Left lung (tissue), 10 donors: Measurements from ENCODE around the gene RERG. TPM values are rescaled to one million over a fixed set of nuclear protein-coding genes. Genes with fewer than 3 reads are reported as not detected.
A peak's percentile ranks its signal among the peaks of the same experiment; 100 is the strongest.

Experiments used
- ATAC-seq: fragments of 200-7000 bp; cut with Tn5 transposase; one replicate; pipeline ENCODE4 v1.9.1; 2020; ENCODE audit warnings: moderate library complexity
- DNase-seq, 4 donors: peaks; one replicate each; pipeline ENCODE4 v3.0.0-alpha.2; 2013 to 2020
- H3K27ac ChIP-seq, 2 donors: fragments of 200-600 bp; sonication (generic) in 1 of 2; one replicate each; pipeline versions ENCODE4 v1.5.0 to v1.8.0; 2020 to 2021
- H3K27me3 ChIP-seq, 2 donors: fragments of 200-600 bp; sonication (generic) in 1 of 2; one replicate each; pipeline versions ENCODE4 v1.5.0 to v1.8.0; 2020 to 2021
- H3K36me3 ChIP-seq, 2 donors: fragments of 200-600 bp; sonication (generic) in 1 of 2; one replicate each; pipeline versions ENCODE4 v1.5.0 to v1.8.0; 2020 to 2021
- H3K4me1 ChIP-seq, 2 donors: fragments of 200-600 bp; one replicate each; pipeline ENCODE4 v1.8.0; 2021
- H3K4me3 ChIP-seq, 2 donors: fragments of 200-600 bp; sonication (generic) in 1 of 2; one replicate each; pipeline versions ENCODE4 v1.5.0 to v1.8.0; 2020 to 2021; ENCODE audit warnings: mild to moderate bottlenecking in 1 of 2
- H3K9me3 ChIP-seq, 2 donors: fragments of 200-600 bp; sonication (generic) in 1 of 2; one replicate each; pipeline versions ENCODE4 v1.5.0 to v1.8.0; 2020 to 2021
- intact Hi-C, 2 donors: fragments of 100-400 bp; cut with DNase I; formaldehyde crosslinking; loops; one replicate each; pipeline versions ENCODE4 v1.11.2 to v1.14.2; 2022
- polyA plus RNA-seq, 6 donors: library from polyadenylated mRNA; unstranded; fragments of 120-200 nt; gene quantifications; one replicate each; pipeline ENCODE4 v1.2.1, GENCODE V29; 2013; ENCODE audit not compliant: insufficient read length in 6 of 6
- total RNA-seq, 2 donors: library from RNA; stranded (reverse); fragmentation: NEBNext Ultra II Directional; extraction: Animal tissue kit (Norgen Biotek cat#: 25700); gene quantifications; one replicate each; pipeline ENCODE4 v1.2.1, GENCODE V29; 2021
- TF ChIP-seq, protein P1 (sequence below), 2 donors: fragments of 200-600 bp; sonication (generic) in 1 of 2; IDR thresholded peaks; one replicate each; pipeline versions ENCODE4 v1.5.0 to v1.8.0; 2021; ENCODE audit warnings: antibody characterized with exemption in 2 of 2
- donor health status: DM: no; HTN: yes; CAD: no.
- donor health status: DM: no; HTN: no; CAD: no.

Gene RERG
- total and polyA plus RNA-seq, 8 donors: 11.5 to 17.5 (median 14.4) TPM

- H3K27ac ChIP-seq: no peak overlapping the region
- TF ChIP-seq, protein P1, sequence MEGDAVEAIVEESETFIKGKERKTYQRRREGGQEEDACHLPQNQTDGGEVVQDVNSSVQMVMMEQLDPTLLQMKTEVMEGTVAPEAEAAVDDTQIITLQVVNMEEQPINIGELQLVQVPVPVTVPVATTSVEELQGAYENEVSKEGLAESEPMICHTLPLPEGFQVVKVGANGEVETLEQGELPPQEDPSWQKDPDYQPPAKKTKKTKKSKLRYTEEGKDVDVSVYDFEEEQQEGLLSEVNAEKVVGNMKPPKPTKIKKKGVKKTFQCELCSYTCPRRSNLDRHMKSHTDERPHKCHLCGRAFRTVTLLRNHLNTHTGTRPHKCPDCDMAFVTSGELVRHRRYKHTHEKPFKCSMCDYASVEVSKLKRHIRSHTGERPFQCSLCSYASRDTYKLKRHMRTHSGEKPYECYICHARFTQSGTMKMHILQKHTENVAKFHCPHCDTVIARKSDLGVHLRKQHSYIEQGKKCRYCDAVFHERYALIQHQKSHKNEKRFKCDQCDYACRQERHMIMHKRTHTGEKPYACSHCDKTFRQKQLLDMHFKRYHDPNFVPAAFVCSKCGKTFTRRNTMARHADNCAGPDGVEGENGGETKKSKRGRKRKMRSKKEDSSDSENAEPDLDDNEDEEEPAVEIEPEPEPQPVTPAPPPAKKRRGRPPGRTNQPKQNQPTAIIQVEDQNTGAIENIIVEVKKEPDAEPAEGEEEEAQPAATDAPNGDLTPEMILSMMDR (IDR thresholded peaks at IDR 0.05): no peak
- no peak overlapping the region for H3K4me3 ChIP-seq
- no peaks in the 10 kb centered on the region for H3K36me3 ChIP-seq
- intact Hi-C loops: no loop called here
- ATAC-seq: no peak
- no peaks in the 10 kb centered on the region for H3K4me1 ChIP-seq
- H3K27me3 ChIP-seq: no peaks in the 10 kb centered on the region
- H3K9me3 ChIP-seq: no peaks in the 10 kb centered on the region
- DNase-seq: no peak
Measured at GRCh38 chr12:15186597-15186996, 34.6 kb downstream of the RERG start.

DNA sequence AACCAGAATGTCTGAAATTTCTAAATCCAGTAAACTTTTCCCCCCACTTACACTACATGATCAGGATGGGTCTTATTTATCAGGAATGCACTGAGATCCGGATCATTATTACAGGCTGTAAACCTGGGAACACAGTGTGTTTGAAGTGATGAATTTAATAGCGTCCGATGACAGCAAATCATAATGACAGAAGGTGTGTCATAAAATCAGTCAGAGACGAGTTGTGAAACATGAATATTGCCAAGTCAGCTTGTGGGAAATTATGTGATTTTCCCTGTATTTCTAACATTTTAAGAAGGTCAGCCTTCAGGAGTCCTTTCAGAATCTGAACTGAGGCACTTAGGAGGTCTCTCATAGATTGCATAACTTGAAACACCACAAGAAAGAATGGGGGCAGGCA, 36.7 kb downstream of the RERG start:
- intact Hi-C loops: no loop called here
- H3K9me3 ChIP-seq: no peaks in the 10 kb centered on the region
- DNase-seq (no peak), ATAC-seq (no peak)
- H3K4me1 ChIP-seq: no peaks in the 10 kb centered on the region
- no peak overlapping the region for H3K27ac ChIP-seq
- TF ChIP-seq, protein P1 (IDR thresholded peaks at IDR 0.05): no peak
- H3K4me3 ChIP-seq: no peak overlapping the region
- no peaks in the 10 kb centered on the region for H3K36me3 ChIP-seq
- H3K27me3 ChIP-seq: no peaks in the 10 kb centered on the region

GRCh38 chr12:15183821-15184220, 37.4 kb downstream of the RERG start:
- H3K27me3 ChIP-seq: no peaks in the 10 kb centered on the region
- DNase-seq: no peak
- TF ChIP-seq, protein P1 (IDR thresholded peaks at IDR 0.05): no peak
- intact Hi-C loops: no loop called here
- H3K9me3 ChIP-seq: no peaks in the 10 kb centered on the region
- H3K4me3 ChIP-seq: no peak overlapping the region
- H3K27ac ChIP-seq: no peak overlapping the region
- ATAC-seq: no peak
- no peaks in the 10 kb centered on the region for H3K36me3 ChIP-seq
- no peaks in the 10 kb centered on the region for H3K4me1 ChIP-seq

DNA sequence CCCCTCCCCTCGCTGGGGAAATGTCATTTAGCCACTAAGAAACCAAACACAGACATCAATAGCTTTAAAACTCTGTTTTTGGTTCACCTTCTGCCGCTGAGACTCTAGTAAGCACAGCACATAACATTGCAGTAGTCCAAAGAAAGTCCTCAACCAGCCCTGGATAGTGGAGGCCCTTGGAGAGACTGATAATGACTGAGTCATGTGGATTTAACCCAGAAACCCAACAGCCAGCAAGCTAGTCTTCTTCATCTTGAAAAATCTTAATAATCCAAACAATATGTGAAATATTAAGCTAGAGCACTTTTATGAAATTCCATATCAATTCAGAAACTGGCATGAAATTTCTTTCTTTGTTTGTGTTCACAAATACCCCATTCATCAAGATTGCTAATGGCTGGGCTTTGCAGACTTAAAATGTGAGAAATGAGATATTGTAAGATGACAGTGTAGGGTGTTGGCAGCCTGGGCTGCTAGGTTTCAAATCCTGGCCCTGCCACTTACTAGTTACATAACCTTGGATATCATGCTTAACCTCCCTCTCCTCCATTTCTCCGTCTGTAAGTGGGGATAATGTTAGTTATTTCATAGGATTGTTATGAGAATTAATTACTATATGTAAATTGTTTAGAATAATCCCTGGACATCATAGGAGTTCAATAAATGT, 40.1 kb downstream of the RERG start:
- intact Hi-C loops: no loop called here
- no peaks in the 10 kb centered on the region for H3K27me3 ChIP-seq
- no peaks in the 10 kb centered on the region for H3K9me3 ChIP-seq
- H3K4me3 ChIP-seq: no peak overlapping the region
- TF ChIP-seq, protein P1 (IDR thresholded peaks at IDR 0.05): no peak
- H3K27ac ChIP-seq: peak overlapping the region in 1 of 2 donors; percentile 61
- H3K36me3 ChIP-seq: no peaks in the 10 kb centered on the region
- DNase-seq: no peak
- no peaks in the 10 kb centered on the region for H3K4me1 ChIP-seq
- peak; percentile 76 for ATAC-seq

- no peak overlapping the region for H3K4me3 ChIP-seq
- ATAC-seq (peak; percentile 30), DNase-seq (no peak)
- H3K27me3 ChIP-seq: no peaks in the 10 kb centered on the region
- H3K36me3 ChIP-seq: no peaks in the 10 kb centered on the region
- no peaks in the 10 kb centered on the region for H3K4me1 ChIP-seq
- peak overlapping the region in 1 of 2 donors; percentile 61 for H3K27ac ChIP-seq
- H3K9me3 ChIP-seq: no peaks in the 10 kb centered on the region
- intact Hi-C loops: no loop called here
- TF ChIP-seq, protein P1 (IDR thresholded peaks at IDR 0.05): no peak
Measured at GRCh38 chr12:15180325-15180724, 40.9 kb downstream of the RERG start.
